GM19351 (cell line): ENCODE results near the gene FBXO5.
A peak's percentile ranks its signal among the peaks of the same experiment; 100 is the strongest.
"Not testable (repeated sequence)": the region's sequence is repeated elsewhere in the genome, so short reads cannot be mapped to it uniquely, and the experiment has no call there.

Experiments
- ATAC-seq: cut with Tn5 transposase; IDR thresholded peaks from one replicate; pipeline ENCODE4 v1.9.1; 2021; ENCODE audit warnings: mild to moderate bottlenecking, moderate library complexity; ENCODE audit not compliant: unreplicated experiment

Gene FBXO5

DNA sequence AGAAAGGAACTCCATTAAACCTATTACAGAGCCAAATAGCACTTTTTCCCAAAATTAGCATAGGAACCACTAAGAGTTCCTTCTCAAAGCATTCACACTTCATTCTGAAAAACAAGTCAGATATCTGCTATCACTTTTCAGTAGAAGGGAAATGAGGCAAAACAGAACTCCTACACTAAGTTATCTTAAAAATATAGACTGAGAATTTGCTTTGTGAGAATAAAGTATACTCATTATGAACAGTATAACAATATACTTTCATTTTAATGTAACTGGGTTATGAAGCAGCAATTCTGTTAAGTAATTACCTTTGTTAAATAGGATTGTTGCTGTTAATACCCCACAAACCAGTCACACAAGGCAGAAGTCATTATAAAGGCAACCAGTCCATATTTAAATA, 11.0 kb upstream of the FBXO5 start:
- ATAC-seq = no peak

DNA sequence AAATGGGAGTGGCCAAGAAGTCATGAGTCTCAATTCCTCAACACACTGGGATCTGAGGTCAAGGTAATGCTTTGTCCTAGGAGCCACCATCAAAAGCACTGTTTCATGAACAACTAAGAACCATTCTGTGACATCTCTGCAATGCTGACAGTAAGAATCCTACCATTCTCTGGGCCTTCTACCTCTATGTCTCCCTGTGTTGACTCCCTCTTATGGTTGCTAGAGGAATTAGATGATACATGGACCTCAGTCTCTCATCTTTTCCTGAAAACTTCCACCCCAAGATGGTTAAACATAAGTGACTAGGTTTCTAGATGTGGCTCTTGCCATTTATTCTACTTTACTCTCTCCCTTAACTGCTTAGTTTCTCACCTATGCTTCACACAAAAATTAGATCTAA, 10.6 kb upstream of the FBXO5 start:
- ATAC-seq = no peak

DNA sequence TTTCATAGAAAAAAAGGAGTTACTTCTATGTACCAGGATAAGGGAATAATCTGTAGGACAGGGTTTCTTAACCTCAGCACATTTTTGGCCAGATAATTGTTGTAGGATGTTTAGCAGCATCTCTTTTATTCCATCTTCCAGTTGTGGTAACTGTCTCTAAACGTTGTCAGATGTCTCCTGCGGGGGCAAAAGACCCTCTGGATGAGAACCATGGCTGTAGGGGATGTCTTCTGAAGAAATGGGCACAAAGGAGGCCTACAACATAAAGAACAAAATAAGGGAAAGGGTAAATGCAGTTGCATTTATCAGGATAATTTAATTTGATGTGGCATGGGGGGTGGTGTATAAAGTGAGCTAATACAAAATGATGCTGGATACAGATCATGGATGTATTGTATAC, 4.1 kb upstream of the FBXO5 start:
- ATAC-seq = no peak

DNA sequence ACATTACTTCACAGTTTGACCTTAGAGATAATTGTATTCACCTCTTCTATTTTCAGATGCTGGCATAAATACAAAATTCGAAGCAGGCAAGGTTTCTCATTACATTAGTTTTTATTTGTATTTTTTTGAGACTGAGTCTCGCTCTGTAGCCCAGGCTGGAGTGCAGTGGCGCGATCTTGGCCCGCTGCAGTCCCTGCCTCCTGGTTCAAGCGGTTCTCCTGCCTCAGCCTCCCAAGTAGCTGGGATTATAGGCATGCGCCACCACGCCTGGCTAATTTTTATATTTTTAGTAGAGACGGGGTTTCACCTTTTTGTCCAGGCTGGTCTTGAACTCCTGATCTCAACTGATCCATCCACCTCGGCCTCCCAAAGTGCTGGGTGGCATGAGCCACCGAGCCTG, 2.5 kb upstream of the FBXO5 start:
- not testable (repeated sequence) for ATAC-seq

DNA sequence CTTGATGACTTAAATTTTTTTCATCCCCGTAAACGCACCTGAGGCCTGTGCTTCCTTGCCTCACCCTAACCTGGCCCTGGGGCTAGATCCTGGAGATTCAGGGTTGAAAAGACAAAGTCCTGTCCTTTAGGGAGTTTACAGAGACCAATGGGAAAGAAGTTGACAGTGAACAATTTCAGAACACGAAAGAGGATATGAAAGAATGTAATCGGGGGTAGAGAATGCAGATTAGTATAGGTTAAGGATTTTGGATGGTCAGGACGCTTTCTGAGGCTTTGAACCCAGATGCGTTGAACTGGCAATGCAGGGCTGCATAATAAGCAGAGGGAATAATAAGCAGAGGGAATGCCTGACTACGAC, 1.7 kb upstream of the FBXO5 start:
- ATAC-seq = peak; percentile 26

DNA sequence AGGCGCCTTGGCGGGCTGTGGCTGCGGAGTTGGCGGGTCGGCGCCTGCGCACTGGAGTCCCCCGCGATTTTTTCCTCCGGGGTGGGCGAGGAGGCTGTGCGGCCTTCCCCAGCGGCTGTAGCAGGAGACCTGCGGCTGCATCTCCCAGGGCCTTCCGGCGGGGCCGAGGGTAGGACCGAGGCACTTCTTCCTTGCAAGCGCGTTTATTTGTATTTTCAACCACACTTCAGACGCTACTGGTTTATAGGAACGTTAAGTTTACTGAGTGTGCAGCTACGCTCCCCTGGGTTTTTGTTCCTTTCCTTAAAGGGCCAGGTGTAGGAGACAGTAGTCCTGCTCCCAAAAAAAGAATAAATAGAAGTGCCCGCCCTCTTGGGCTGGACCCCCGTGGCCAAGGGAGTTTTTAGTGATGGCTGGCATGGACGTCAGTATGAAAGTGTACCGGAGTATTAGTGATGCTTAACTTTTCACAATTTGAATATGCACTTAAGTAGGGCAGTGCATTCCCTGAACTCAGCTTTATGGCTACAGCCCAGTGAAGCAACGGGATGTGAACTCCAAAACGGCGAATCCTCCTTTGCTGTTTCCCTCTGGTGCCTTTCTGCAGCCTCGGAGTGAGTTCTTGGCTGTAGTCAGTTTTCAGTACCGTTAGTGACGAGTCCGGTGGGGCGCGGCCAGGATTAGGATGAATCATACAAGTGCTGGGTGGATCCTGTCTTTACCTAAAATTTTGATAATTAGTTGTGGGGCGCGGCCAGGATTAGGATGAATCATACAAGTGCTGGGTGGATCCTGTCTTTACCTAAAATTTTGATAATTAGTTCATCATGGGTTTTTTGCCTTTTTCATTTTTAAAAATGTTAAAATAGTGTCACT, 1.0 kb upstream of the FBXO5 start:
- ATAC-seq = peak; percentile 26

DNA sequence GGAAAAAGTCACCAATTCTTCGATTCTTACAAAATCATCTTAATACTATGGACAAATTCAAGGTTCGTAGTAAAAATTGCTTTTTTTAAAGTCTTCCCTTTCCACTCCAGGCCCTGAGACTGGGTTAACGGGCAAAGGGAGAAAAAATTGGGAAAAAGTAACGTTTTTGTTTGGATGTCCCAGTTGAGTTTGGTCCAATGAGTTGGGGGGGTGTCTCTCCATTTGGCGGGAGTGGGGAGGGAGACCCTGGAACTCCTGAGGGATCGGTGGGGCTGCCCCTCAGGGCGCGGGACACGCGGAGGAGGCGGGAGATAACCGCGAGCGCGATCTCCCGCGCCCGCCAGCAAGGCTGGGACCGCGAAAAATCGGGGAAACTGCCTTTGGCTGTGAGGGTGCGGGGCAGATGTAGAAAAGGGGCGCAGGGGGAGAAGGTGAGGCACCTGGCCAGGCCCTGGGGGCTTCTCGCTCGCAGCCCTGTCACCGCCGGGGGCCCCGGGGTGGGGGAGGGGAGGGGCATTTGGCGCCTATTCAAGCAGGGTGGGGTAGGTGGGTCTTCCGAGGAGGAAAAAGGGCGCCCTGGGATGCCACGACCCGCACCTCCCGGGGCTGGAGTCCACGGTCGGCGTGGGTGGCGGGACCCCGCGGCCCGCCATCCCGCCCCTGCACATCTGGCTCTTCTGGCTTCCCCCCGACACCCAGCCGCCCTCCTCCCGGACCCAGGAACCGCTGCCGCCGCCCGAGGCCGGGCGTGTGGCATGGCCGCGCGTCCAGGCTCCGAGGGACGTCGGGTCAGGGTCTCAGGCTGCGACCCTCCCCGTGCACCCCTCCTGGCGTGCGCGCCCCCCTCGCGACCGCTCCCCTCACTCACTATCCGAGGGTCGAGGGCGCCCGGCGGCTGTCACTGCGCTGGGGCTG, 595 bp downstream of the FBXO5 start:
- no peak for ATAC-seq

DNA sequence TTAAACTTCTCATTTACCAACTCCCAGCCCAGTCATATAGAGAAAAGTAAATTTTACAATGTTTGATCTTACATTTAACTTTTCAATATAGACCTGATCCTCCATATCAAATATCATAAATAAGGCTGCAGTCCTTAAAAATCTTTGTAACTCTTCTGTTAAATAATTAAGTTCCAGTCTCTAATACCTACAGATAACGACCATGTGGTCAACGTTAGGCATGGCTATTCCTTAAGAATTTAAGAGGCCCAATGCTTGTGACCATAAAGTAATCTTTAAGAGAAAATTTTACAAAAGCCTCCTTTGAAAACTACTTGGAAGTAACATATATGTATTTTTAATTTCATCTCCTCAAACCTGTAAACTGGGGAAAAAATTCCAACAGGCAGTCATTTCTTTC, 1.6 kb downstream of the FBXO5 start:
- no peak for ATAC-seq

DNA sequence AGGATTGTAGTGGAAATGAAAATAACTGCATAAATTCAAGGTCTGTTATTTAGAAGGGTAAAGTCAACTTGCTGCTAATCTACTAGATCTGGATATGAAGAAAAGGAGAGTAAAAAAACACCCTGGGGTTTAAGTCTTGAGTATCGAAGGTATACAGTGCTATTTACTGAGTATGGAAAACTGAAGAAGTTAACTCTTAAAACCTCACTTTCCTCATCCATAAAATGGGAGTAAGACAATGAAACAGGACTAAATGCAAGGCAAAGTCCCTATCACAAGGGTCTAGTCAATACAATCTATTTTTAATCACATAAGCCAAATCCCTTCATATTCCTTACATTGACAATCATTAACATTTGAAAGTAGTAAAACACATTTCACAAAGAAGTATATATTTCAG, 2.2 kb downstream of the FBXO5 start:
- no peak for ATAC-seq

DNA sequence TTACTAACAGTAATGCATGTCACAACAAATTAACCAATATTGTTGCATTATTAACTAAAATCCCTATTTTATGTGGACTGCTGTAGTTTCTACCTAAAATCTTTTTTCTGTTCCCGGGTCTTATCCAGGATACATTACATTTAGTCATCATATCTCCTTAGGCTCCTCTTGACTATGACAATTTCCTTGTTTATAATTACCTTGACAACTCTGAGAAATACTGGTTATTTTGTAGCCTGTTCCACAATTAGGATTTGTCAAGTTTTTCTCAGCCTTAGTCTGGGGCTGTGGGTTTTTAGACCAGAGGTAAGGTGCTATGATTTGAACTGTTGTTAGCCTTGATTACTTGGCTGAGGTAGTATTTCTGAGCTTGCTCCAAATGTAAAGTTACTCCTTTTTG, 3.7 kb downstream of the FBXO5 start:
- ATAC-seq = no peak

DNA sequence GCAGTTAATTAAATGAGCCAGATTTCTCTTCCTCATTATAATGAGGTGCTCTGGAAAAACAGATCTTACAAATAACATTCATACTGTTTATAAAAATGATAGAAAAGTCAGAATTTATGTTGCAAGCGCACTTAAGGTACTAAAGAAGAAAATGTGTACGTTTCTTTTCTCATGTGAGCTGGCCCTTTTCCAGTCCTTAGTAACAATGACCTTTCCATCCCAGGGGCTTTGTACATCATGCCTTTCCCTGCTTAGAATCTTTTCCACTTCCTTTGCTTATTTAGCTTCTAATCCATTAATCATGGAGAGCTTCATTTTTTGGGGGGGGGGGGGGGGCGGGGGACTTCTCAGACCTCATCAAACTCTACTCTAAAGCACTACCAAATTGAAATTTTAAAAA, 4.8 kb downstream of the FBXO5 start:
- no peak for ATAC-seq

DNA sequence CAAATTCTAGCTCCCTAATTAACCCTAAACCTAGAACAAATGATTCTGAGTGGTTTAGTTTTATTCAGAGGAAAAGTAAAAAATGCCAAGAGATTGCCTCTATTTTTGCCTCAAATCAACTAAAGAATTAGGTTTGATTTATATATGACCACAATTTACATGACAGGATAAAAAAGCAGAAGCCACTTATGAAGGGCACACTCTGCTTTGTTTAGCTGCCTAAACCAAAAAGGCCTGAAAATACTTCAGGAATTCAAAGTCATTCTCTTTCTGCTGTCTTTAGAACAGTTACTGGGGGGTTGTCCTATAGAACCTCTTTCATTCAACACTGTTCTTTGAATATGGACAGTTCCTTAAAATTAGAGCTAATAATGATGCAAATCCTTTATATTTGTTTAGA, 5.3 kb downstream of the FBXO5 start:
- ATAC-seq = no peak

DNA sequence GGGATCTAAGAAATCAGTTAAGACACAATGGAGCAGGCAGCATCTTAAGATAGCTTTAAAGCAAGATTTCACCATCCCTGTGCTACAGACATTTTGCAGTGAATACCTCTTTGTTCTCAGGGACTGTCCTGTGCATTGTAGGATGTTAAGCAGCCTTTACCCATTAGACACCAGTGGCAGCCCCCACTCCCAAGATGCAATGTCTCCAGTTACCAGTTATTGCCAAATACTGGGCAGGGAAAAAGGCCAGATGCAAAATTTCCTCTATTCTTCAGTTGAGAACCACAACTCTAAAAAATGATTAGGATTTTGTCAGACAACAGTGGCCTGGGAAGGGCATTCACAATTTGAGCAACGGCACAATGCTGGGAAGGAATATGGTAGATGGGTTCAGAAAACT, 6.1 kb downstream of the FBXO5 start:
- ATAC-seq = no peak

DNA sequence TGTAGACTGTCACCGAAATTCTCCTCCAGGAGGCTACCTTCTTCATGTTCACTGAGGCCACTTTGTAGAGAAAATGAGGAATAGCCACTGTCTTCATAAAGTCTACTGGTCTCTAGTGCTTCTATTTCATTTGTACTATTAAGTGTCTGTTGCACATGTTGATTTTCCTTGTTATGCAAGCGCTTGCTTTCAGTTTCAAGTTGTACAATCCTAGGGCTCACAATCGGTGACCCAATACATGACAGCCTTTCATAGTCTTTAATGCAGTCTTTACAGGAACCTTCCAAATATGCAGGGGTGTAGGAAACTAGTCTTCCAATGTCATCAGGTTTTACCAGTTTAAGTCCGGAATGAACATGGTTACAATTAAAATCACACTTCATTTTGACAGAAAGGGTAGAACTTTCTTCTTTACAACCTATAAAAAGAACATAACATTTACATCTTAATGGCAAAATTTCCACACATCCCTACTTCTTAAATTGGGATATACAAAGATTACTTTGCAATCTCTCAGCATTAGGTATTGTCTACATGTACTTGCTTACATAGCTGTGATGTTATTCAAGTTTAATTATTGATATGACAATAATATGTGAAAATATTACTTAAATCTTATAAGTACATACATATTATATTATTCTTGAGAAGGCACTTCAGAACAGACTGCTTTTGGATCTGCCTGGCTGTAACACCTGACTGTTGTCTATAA, 7.5 kb downstream of the FBXO5 start:
- no peak for ATAC-seq

DNA sequence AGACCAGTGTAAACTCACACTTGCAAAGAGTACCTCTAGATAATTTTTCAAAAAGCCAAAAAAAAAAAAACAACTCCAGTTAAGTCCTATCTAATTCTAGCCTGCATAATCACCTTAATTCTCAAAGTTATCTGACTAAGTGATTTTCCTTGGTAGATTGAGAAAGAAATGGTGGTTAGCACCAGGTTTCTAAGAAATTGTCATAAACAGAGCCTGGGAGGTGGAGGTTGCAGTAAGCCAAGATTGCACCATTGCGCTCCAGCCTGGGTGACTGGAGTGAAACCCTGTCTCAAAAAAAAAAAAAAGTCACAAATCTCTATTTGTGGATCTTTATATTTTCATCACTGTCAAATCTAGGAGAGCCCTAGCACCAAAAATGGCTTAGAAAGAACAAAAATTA, 8.9 kb downstream of the FBXO5 start:
- no peak for ATAC-seq

DNA sequence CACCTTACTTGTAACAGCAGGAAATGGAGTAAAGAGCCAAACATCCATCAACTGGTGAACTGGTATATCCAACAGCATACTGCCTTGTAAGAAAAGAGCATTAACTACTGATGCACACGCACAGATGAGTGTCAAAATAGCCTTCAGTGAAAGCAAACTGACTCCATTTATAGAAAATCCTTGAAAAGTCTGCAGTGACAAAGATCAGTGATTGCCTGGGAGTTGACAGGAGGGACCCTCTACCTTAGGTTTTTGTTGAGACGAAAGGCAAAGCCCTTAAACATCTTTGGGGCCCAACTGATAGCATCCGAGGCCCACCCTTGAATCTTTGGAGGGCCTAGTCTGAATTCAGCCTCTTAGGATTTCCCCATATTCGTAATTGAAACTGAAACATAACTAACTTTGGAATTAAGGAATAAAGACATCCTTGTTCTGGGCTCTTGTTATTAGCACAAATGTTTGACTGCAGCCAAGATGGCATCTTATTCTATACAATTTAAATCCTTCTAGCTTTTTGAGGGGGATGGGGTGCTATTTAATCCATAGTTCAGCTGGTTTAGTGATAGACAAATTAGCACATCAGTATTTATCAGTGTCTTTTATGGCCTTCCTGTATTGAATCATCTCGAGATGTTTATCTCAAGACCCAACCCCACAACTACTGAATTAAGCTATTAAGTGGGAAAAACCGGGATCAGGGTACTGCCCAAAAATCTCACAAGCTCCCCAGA, 13.0 kb downstream of the FBXO5 start:
- no peak for ATAC-seq

DNA sequence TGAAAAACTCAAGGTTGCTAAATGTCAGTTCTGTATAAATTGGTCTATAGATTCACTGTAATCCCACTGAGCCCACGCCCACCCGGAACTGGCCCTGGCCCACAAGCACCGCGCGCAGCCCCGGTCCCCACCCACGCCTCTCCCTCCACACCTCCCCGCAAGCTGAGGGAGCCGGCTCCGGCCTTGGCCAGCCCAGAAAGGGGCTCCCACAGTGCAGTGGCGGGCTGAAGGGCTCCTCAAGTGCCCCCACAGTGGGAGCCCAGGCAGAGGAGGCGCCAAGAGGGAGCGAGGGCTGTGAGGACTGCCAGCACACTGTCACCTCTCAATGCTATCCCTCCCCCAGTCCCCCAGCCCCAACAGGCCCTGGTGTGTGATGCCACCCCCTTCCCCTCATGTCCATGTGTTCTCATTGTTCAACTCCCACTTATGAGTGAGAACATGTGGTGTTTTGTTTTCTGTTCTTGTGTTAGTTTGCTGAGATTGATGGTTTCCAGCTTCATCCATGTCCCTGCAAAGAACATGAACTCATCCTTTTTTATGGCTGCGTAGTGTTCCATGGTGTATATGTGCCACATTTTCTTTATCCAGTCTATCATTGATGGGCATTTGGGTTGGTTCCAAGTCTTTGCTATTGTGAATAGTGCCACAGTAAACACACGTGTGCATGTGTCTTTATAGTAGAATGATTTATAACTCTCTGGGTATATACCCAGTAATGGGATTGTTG, 16.5 kb downstream of the FBXO5 start:
- not testable (repeated sequence) for ATAC-seq

DNA sequence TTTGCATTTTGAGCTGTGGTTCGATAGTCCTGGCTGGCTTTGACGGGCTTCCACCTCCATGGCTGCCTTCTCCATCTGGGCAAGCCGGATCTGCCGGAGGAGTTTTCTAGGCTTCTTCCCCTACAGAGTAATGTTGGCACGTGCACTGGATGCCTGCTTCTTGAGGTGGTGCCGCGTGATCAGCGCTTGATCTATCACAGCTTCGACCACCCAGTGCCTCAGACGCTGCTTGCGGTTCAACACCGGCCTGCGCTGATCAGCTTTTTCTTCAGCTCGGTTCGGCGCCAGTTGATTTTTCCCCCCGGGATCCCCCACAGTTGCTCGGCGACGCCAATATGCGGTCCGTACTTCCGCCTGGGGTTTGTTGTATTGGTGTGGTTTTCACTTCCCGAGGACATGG, 23.5 kb downstream of the FBXO5 start:
- ATAC-seq = no peak

DNA sequence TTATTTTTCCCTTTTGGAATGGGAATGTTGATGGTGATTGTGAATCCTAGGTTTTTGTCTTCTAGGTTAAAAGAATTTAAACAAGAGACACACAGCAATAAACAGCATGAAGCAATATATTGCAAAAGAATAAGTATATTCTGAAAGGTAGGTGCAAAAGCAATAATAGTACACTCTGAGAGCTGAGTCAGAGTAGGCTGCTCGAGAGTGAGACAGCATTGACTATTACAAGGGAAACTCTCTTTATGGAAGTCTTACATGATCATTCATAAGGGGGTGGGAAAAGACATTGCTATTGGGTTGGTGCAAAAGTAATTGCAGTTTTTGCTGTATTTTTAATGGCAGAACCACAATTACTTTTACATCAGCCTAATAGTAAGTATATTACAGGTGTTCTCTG, 25.0 kb downstream of the FBXO5 start:
- no peak for ATAC-seq

DNA sequence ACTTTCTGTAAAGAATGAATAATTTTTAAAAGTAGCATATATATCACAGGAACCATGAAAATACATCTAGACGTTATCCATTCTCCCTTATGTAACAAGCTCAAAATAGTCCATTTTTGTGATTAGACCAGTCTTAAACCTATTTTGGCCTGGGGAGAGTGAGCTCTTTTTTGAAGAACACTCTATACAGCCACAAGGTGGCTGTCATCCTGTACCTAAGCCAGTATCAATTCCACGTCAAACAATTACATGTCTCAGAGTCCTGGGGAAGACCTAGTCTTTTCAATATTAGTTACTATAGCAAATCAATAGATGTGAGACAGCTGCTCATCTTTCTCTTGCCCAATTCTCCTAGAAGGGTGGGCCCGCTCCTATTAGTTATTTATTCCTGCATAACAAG, 28.4 kb downstream of the FBXO5 start:
- ATAC-seq = no peak
